ENCODE measurements around the gene CDC42BPG. TPM values are rescaled to one million over a fixed set of nuclear protein-coding genes. Genes with fewer than 3 reads are reported as not detected.

CDC42BPG gene
- total RNA-seq, 2 donors from 2014 or later = 13.5 to 18.9 TPM

DNA sequence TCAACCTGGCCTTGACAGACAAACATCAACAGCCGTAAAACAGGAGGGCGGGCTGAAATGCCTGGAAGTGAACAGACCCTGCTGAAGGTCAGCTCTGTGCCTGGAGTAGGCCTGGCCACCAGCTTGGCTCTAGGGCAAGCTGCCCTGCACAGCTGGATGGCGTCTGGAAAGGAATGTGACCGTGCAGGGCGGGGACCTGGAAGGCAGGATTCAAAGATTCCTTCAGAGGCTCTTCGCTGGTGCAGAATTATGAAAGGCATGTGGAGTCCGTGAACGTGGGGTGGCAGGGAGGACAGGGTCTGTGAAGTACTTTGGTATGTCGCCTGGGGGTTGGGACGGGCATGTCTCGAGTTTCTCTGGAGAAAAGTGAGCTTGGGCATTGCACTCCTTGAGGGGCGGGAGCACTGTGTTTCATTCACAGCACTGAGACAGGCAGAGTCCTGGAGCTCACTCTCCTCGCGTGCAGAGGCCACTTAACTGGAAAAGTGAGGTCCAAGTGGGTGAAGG is 32.4 kb upstream of the CDC42BPG start:
- intact Hi-C loops (cut with DNase I) = no loop called here
- ATAC-seq (peak; percentile 13), DNase-seq (peak; percentile 46 to 73 (median 63))
- TF ChIP-seq, protein P1, sequence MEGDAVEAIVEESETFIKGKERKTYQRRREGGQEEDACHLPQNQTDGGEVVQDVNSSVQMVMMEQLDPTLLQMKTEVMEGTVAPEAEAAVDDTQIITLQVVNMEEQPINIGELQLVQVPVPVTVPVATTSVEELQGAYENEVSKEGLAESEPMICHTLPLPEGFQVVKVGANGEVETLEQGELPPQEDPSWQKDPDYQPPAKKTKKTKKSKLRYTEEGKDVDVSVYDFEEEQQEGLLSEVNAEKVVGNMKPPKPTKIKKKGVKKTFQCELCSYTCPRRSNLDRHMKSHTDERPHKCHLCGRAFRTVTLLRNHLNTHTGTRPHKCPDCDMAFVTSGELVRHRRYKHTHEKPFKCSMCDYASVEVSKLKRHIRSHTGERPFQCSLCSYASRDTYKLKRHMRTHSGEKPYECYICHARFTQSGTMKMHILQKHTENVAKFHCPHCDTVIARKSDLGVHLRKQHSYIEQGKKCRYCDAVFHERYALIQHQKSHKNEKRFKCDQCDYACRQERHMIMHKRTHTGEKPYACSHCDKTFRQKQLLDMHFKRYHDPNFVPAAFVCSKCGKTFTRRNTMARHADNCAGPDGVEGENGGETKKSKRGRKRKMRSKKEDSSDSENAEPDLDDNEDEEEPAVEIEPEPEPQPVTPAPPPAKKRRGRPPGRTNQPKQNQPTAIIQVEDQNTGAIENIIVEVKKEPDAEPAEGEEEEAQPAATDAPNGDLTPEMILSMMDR (IDR thresholded peaks at IDR 0.05) = no peak
- no peak for TF ChIP-seq POLR2A (IDR thresholded peaks at IDR 0.05)
- WGBS, 2 donors = 4 to 11% methylated on average over 10 to 14 of the region's 14 CpGs
- no peak overlapping the region for H3K4me3 ChIP-seq
- peaks cover 39% of the 10 kb centered on the region for H3K4me1 ChIP-seq
- H3K36me3 ChIP-seq (replicated peaks in 1 of 2; ENCODE audit: insufficient read depth in 1 of 2, low read depth in 2 of 2) = no peaks in the 10 kb centered on the region
- no peaks in the 10 kb centered on the region for H3K9me3 ChIP-seq
- H3K27ac ChIP-seq = peak overlapping the region; percentile 51 to 91 (median 82)
- H3K27me3 ChIP-seq = no peaks in the 10 kb centered on the region

DNA sequence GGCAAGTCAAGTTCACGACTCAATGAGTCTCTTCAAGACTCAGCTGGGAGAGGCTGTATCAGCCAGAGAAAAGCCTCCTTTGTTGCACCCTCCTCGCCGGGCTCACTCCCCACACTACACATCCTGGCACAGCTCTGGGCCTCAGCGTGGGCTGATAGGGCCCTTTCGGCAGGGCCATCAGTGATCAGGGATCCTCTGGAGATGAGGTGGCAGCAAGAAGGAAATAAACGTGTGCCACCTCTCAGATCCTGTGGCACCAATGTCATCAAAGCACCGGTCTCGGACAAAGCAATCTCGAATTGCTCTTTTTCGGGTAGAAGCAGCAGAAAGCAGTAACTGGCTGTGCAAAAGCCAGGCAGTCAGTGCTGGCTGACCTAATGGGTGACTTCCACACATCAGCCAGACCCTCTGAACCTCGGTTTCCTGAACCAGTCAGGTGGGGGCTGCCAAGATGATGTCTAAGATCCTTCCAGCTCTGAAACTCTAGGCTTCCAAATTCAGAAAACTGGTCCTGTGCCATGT is 31.8 kb upstream of the CDC42BPG start:
- Histone ChIP-seq H3K27me3 (no peaks in the 10 kb centered on the region), H3K36me3 (replicated peaks in 1 of 2; ENCODE audit: insufficient read depth in 1 of 2, low read depth in 2 of 2) (no peaks in the 10 kb centered on the region), H3K4me1 (peaks cover 39% of the 10 kb centered on the region), H3K4me3 (no peak overlapping the region), H3K27ac (peak overlapping the region in 3 of 4 donors; percentile 74 to 91 (median 90)), H3K9me3 (no peaks in the 10 kb centered on the region)
- DNase-seq = no peak
- TF ChIP-seq, protein P1 (IDR thresholded peaks at IDR 0.05) = no peak
- TF ChIP-seq POLR2A (IDR thresholded peaks at IDR 0.05) = no peak
- WGBS, 2 donors = 53 to 57% methylated on average over 9 to 11 of the region's 11 CpGs
- ATAC-seq = no peak
- intact Hi-C loops (cut with DNase I) = no loop called here

DNA sequence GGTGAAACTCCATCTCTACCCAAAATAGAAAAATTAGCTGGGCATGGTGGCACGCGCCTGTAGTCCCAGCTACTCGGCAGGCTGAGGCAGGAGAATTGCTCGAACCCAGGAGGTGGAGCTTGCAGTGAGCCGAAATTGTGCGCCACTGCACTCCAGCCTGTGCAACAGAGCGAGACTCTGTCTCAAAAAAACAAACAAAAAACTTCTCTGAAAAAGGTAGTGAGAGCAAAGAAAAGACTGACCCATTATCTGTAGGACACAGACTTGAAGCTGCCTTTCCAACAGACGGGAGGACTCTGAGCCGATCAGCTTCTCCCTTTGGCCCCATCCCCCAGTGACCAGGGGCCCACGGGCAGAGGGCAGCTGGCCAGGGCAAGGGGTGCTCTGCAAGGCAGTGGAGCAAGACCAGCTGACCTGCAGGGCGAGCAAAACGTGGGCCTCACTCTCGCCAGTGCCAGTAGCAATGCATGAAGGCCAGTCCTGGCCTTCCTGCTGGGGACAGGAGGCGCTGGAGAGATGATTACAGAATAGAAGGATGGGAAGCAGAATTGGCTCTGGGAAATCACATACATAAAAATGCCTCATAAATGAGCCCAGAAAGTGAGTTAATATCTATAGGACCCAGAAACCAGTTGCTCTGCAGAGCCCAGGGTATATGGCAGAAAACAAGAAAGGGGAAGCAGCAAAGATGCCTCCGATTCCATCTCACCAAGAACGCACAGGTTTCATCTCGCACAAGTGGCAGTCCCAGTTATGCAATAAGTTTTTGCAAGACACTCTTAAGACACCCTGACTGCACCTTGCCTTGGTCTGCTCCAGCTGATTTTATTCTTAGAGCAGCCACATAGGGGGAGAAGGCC is 31.1 kb upstream of the CDC42BPG start:
- intact Hi-C loops (cut with DNase I) = no loop called here
- no peak overlapping the region for H3K27ac ChIP-seq
- peaks cover 46% of the 10 kb centered on the region for H3K4me1 ChIP-seq
- 79 to 81% methylated on average over 17 of the region's 17 CpGs for WGBS, 2 donors
- ATAC-seq = no peak
- H3K27me3 ChIP-seq = no peaks in the 10 kb centered on the region
- H3K4me3 ChIP-seq = no peak overlapping the region
- no peak for DNase-seq
- H3K9me3 ChIP-seq = no peaks in the 10 kb centered on the region
- TF ChIP-seq POLR2A (IDR thresholded peaks at IDR 0.05) = no peak
- TF ChIP-seq, protein P1 (IDR thresholded peaks at IDR 0.05) = no peak
- no peaks in the 10 kb centered on the region for H3K36me3 ChIP-seq (replicated peaks in 1 of 2; ENCODE audit: insufficient read depth in 1 of 2, low read depth in 2 of 2)

GRCh38 chr11:64874308-64875240 is 30.1 kb upstream of the CDC42BPG start:
- Histone ChIP-seq H3K4me1 (peaks cover 44% of the 10 kb centered on the region), H3K4me3 (no peak overlapping the region), H3K36me3 (replicated peaks in 1 of 2; ENCODE audit: insufficient read depth in 1 of 2, low read depth in 2 of 2) (no peaks in the 10 kb centered on the region), H3K9me3 (no peaks in the 10 kb centered on the region), H3K27ac (no peak overlapping the region), H3K27me3 (no peaks in the 10 kb centered on the region)
- TF ChIP-seq, protein P1 (IDR thresholded peaks at IDR 0.05) = no peak
- no peak for TF ChIP-seq POLR2A (IDR thresholded peaks at IDR 0.05)
- 79 to 85% methylated on average over 29 of the region's 29 CpGs for WGBS, 2 donors
- intact Hi-C loops (cut with DNase I) = no loop called here
- DNase-seq = no peak
- no peak for ATAC-seq

Data from body of pancreas (tissue), 4 donors.